ENCODE data around the gene CLIP3. TPM values are rescaled to one million over a fixed set of nuclear protein-coding genes. Genes with fewer than 3 reads are reported as not detected.

CLIP3 gene
- total and polyA plus RNA-seq, 9 of the 15 experiments (the other 6 are each of a cell fraction or from before 2014, with no cell fraction given), result 0.01 to 0.50 (median 0.15) TPM; not detected in 1

DNA sequence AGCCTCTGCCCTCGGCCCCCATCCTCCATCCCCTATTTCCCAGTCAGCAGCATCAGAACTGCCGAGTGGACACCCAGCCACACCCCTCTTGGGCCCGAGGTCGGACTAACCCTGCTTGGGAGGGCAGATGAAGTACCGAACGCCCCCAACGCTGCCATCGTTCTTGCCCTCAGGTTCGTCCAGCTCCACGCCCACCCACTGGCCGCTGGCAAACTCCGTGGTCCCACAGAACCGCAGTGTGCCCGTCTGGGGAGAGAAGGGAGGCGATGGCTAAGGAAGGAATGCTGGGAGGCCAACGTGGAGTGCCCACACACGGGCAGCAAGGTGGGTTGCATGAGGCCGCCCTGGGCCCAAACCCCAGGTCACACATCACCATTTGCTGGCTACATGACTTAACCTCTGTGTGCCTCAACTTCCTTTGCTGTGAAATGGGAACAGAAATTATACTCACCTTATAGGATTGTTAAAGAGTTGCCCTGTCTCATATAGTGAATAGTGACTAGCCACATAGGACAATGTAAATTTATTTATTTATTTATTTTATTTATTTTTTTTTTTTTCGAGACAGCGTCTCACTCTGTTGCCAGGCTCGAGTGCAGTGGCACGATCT is 13.5 kb downstream of the CLIP3 start:
- ChIA-PET POLR2A (no interaction called here), CTCF (ENCODE audit: low intra/inter-chr PET ratio) (no interaction called here)
- intact Hi-C loops (cut with micrococcal nuclease) (no loop called here), in situ Hi-C loops (cut with MboI) (no loop called here)
- H3K36me3 ChIP-seq (ENCODE audit: control insufficient read depth, insufficient read depth, low read length), result peaks cover 45% of the 10 kb centered on the region; the same call in 2 of the 3 replicates
- no peak for ATAC-seq
- WGBS (ENCODE audit: insufficient coverage, low coverage, missing lambda C conversion rate), result 96% methylated on average over 16 of the region's 22 CpGs
- no peak overlapping the region for H3K27ac ChIP-seq (ENCODE audit: extremely low read depth, low read depth, low read length)
- H4K20me1 ChIP-seq (replicated peaks; ENCODE audit: control insufficient read depth, insufficient read depth, low read length), result no peaks in the 10 kb centered on the region
- H3K9me1 ChIP-seq (ENCODE audit: control insufficient read depth, insufficient read depth, low read length), result no peaks in the 10 kb centered on the region
- no peak overlapping the region for H3K4me2 ChIP-seq (ENCODE audit: insufficient read depth, low read length)
- H3K9me3 ChIP-seq (replicated peaks; ENCODE audit: control insufficient read depth, insufficient read depth, low read depth, low read length), result no peaks in the 10 kb centered on the region
- no peak for TF ChIP-seq CHD2 (IDR thresholded peaks at IDR 0.05; ENCODE audit: low read depth, low read length)
- no peak for TF ChIP-seq ARID2 (IDR thresholded peaks at IDR 0.05)
- peak; percentile 64 for TF ChIP-seq RBM25 (IDR thresholded peaks at IDR 0.05; ENCODE audit: low read depth, low read length, severe bottlenecking)
- peak; percentile 47; the same call in 1 of the 2 replicates for TF ChIP-seq RBFOX2 (IDR thresholded peaks at IDR 0.05; ENCODE audit: low read depth, low read length)
- TF ChIP-seq NR2C1 (IDR thresholded peaks at IDR 0.05), result no peak
- no peak for TF ChIP-seq NR2C1 (tag; IDR thresholded peaks at IDR 0.05)
- no peak for TF ChIP-seq SRSF3 (IDR thresholded peaks at IDR 0.05; ENCODE audit: insufficient read depth, low read length)
- peak; percentile 63; the same call in 1 of the 2 replicates for TF ChIP-seq POLR2G (IDR thresholded peaks at IDR 0.05; ENCODE audit: low read depth, low read length)
- FAIRE-seq, result no peak
- no peak for DNase-seq (ENCODE audit: extremely low read depth in 1 of 4, low spot score in 3 of 4)
- H3K4me3 ChIP-seq, result no peak overlapping the region
- no peaks in the 10 kb centered on the region for H3K27me3 ChIP-seq (ENCODE audit: control insufficient read depth in 2 of 2, insufficient read depth in 2 of 2, low read length in 2 of 2)
- H2AFZ ChIP-seq (ENCODE audit: low read depth, low read length), result no peak overlapping the region
- peaks cover 18% of the 10 kb centered on the region for H3K79me2 ChIP-seq (ENCODE audit: control insufficient read depth, insufficient read depth, low read length)
- no TSS peak for BruUV-seq (replicated peaks)
- no peak overlapping the region for H3K9ac ChIP-seq (ENCODE audit: insufficient read depth in 1 of 2, low read depth in 2 of 2, low read length in 2 of 2)
- peaks cover 6 to 23% of the 10 kb centered on the region in 2 experiments; a peak in 4 of 5 replicates for H3K4me1 ChIP-seq (replicated peaks in 1 of 2; ENCODE audit: control insufficient read depth in 2 of 2, insufficient read depth in 2 of 2, low read length in 2 of 2)

All from K562 (cell line).